ENCODE results near the gene AKAP8.

AKAP8 gene

GRCh38 chr19:15421136-15421695 lies 41.6 kb upstream of the AKAP8 start:
- no peak for DNase-seq (ENCODE audit: extremely low spot score)
- CTCF ChIA-PET: interaction anchor here (1.3 to 3.5 kb wide), 2 partner anchors 8 to 134 kb away, joined by 4 to 28 read pairs; no protein-coding TSS in a partner anchor

GRCh38 chr19:15419413-15420025 lies 39.9 kb upstream of the AKAP8 start:
- no peak for DNase-seq (ENCODE audit: extremely low spot score)
- POLR2A ChIA-PET: interaction anchor here (0.6 to 4.8 kb wide), 17 partner anchors 10 to 169 kb away, joined by 3 to 54 read pairs (median 4); partner anchors contain the start of gene AKAP8
- TF ChIP-seq SP1 (IDR thresholded peaks at IDR 0.05) (no peak), FOXM1 (IDR thresholded peaks at IDR 0.05; ENCODE audit: borderline replicate concordance) (no peak), LEF1 (IDR thresholded peaks at IDR 0.05; ENCODE audit: borderline replicate concordance) (no peak), ELF4 (IDR thresholded peaks at IDR 0.05) (no peak), PKNOX1 (IDR thresholded peaks at IDR 0.05) (no peak), ZNF384 (IDR thresholded peaks at IDR 0.05) (no peak), HDGF (IDR thresholded peaks at IDR 0.05; ENCODE audit: borderline replicate concordance) (no peak), SUZ12 (IDR thresholded peaks at IDR 0.05) (no peak), TARDBP (IDR thresholded peaks at IDR 0.05) (no peak), FOXA1 (IDR thresholded peaks at IDR 0.05) (no peak), CTBP1 (IDR thresholded peaks at IDR 0.05; ENCODE audit: borderline replicate concordance) (no peak), NFRKB (IDR thresholded peaks at IDR 0.05) (no peak), BHLHE40 (IDR thresholded peaks at IDR 0.05; ENCODE audit: borderline replicate concordance) (no peak), FOXK2 (IDR thresholded peaks at IDR 0.05) (no peak)
- CTCF ChIA-PET: interaction anchor here (0.7 to 3.5 kb wide), 8 partner anchors 9 to 141 kb away, joined by 3 to 28 read pairs (median 4); no protein-coding TSS in a partner anchor

More at GRCh38 chr19:15421136-15421695, 41.6 kb upstream of the AKAP8 start:
- POLR2A ChIA-PET: interaction anchor here (4.8 kb wide), 1 partner anchor 10 kb away, joined by 54 read pairs; no protein-coding TSS in a partner anchor
- TF ChIP-seq ARNT (IDR thresholded peaks at IDR 0.05): no peak
- TF ChIP-seq HDGF (IDR thresholded peaks at IDR 0.05; ENCODE audit: borderline replicate concordance): no peak
- TF ChIP-seq SP1 (IDR thresholded peaks at IDR 0.05): no peak
- TF ChIP-seq PKNOX1 (IDR thresholded peaks at IDR 0.05): no peak
- TF ChIP-seq NFRKB (IDR thresholded peaks at IDR 0.05): no peak
- TF ChIP-seq ELF4 (IDR thresholded peaks at IDR 0.05): no peak
- no peak for TF ChIP-seq SUZ12 (IDR thresholded peaks at IDR 0.05)
- no peak for TF ChIP-seq TARDBP (IDR thresholded peaks at IDR 0.05)
- no peak for TF ChIP-seq BHLHE40 (IDR thresholded peaks at IDR 0.05; ENCODE audit: borderline replicate concordance)
- TF ChIP-seq FOXM1 (IDR thresholded peaks at IDR 0.05; ENCODE audit: borderline replicate concordance): no peak
- no peak for TF ChIP-seq ZNF384 (IDR thresholded peaks at IDR 0.05)
- TF ChIP-seq FOXK2 (IDR thresholded peaks at IDR 0.05): no peak

GRCh38 chr19:15418579-15419412 lies 39.2 kb upstream of the AKAP8 start, which contains the start of gene AKAP8L:
AKAP8L (minus strand) TSS chr19:15418988; CDS start chr19:15418923, 65 bp downstream.
- TF ChIP-seq CTBP1 (IDR thresholded peaks at IDR 0.05; ENCODE audit: borderline replicate concordance) (no peak), HDGF (IDR thresholded peaks at IDR 0.05; ENCODE audit: borderline replicate concordance) (0 out of 2 replicates have a peak, but pooled peaks have one; percentile 47), LEF1 (IDR thresholded peaks at IDR 0.05; ENCODE audit: borderline replicate concordance) (no peak; the same call in 1 of the 2 replicates), L3MBTL2 (conservative IDR thresholded peaks at IDR 0.05) (peak; percentile 60; the same call in 1 of the 2 replicates), FOXA1 (IDR thresholded peaks at IDR 0.05) (no peak), SP1 (IDR thresholded peaks at IDR 0.05) (peak; percentile 88), ZNF384 (IDR thresholded peaks at IDR 0.05) (no peak), PKNOX1 (IDR thresholded peaks at IDR 0.05) (peak; percentile 100), FOXM1 (IDR thresholded peaks at IDR 0.05; ENCODE audit: borderline replicate concordance) (no peak), ARNT (IDR thresholded peaks at IDR 0.05) (no peak), TARDBP (IDR thresholded peaks at IDR 0.05) (no peak), NFRKB (IDR thresholded peaks at IDR 0.05) (no peak), ELF4 (IDR thresholded peaks at IDR 0.05) (no peak), SUZ12 (IDR thresholded peaks at IDR 0.05) (no peak), FOXK2 (IDR thresholded peaks at IDR 0.05) (no peak), BHLHE40 (IDR thresholded peaks at IDR 0.05; ENCODE audit: borderline replicate concordance) (no peak)
- CTCF ChIA-PET: interaction anchor here (0.8 to 3.5 kb wide), 5 partner anchors 9 to 141 kb away, joined by 3 to 28 read pairs (median 5); no protein-coding TSS in a partner anchor
- POLR2A ChIA-PET: interaction anchor here (0.7 to 4.8 kb wide), 16 partner anchors 9 to 137 kb away, joined by 3 to 54 read pairs (median 4); partner anchors contain the start of gene AKAP8
- DNase-seq (ENCODE audit: extremely low spot score): peak; percentile 98

GRCh38 chr19:15418231-15418578 lies 38.6 kb upstream of the AKAP8 start:
- TF ChIP-seq L3MBTL2 (conservative IDR thresholded peaks at IDR 0.05): no peak
- TF ChIP-seq NFRKB (IDR thresholded peaks at IDR 0.05): no peak
- TF ChIP-seq ELF4 (IDR thresholded peaks at IDR 0.05): no peak
- no peak for TF ChIP-seq PKNOX1 (IDR thresholded peaks at IDR 0.05)
- TF ChIP-seq CTBP1 (IDR thresholded peaks at IDR 0.05; ENCODE audit: borderline replicate concordance): no peak
- TF ChIP-seq LEF1 (IDR thresholded peaks at IDR 0.05; ENCODE audit: borderline replicate concordance): no peak
- no peak for TF ChIP-seq SUZ12 (IDR thresholded peaks at IDR 0.05)
- no peak for TF ChIP-seq HDGF (IDR thresholded peaks at IDR 0.05; ENCODE audit: borderline replicate concordance)
- TF ChIP-seq ZNF384 (IDR thresholded peaks at IDR 0.05): no peak
- no peak for TF ChIP-seq BHLHE40 (IDR thresholded peaks at IDR 0.05; ENCODE audit: borderline replicate concordance)
- TF ChIP-seq FOXM1 (IDR thresholded peaks at IDR 0.05; ENCODE audit: borderline replicate concordance): no peak
- TF ChIP-seq TARDBP (IDR thresholded peaks at IDR 0.05): no peak
- POLR2A ChIA-PET: interaction anchor here (0.5 to 4.8 kb wide), 8 partner anchors 8 to 137 kb away, joined by 3 to 54 read pairs (median 6); partner anchors contain the start of gene AKAP8
- CTCF ChIA-PET: interaction anchor here (0.9 to 3.5 kb wide), 2 partner anchors 18 to 137 kb away, joined by 3 to 28 read pairs; no protein-coding TSS in a partner anchor
- DNase-seq (ENCODE audit: extremely low spot score): no peak

All from HEK293T (cell line).